ENCODE measurements around the gene OSCP1.

OSCP1 gene

DNA sequence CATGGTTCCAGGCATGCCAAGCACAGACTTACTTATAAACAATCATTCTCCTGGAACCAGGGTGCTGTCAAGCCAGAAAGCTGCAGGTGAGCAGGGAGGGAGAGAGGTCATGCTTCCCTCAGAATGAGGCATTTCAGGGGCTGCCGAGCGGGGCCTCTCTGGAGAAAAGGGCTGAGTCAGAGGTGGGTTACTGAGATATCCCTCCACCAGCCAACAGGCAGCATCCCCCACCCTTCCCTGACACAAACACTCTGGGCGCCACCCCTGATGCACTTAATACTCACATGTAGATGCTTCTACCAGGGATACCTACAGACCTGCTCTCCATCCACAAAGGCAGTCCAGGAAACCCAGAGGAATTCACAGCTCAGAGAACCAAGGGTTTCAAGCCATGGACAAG is 77.6 kb downstream of the OSCP1 start:
- H3K27me3 ChIP-seq (ENCODE audit: control insufficient read depth in 1 of 2, insufficient read depth in 2 of 2, low read length in 2 of 2) = no peaks in the 10 kb centered on the region
- H3K36me3 ChIP-seq (ENCODE audit: insufficient read depth, low read length) = peaks cover 2% of the 10 kb centered on the region
- no peak overlapping the region for H3K4me3 ChIP-seq (ENCODE audit: low read depth in 1 of 2, low read length in 2 of 2)
- H3K4me1 ChIP-seq (ENCODE audit: insufficient read depth, low read length) = peaks cover 44% of the 10 kb centered on the region
- H3K9ac ChIP-seq (ENCODE audit: low read length) = peak overlapping the region; percentile 18
- H3K27ac ChIP-seq (ENCODE audit: low read depth, low read length) = no peak overlapping the region
- no peaks in the 10 kb centered on the region for H3K9me3 ChIP-seq (ENCODE audit: low read length)

DNA sequence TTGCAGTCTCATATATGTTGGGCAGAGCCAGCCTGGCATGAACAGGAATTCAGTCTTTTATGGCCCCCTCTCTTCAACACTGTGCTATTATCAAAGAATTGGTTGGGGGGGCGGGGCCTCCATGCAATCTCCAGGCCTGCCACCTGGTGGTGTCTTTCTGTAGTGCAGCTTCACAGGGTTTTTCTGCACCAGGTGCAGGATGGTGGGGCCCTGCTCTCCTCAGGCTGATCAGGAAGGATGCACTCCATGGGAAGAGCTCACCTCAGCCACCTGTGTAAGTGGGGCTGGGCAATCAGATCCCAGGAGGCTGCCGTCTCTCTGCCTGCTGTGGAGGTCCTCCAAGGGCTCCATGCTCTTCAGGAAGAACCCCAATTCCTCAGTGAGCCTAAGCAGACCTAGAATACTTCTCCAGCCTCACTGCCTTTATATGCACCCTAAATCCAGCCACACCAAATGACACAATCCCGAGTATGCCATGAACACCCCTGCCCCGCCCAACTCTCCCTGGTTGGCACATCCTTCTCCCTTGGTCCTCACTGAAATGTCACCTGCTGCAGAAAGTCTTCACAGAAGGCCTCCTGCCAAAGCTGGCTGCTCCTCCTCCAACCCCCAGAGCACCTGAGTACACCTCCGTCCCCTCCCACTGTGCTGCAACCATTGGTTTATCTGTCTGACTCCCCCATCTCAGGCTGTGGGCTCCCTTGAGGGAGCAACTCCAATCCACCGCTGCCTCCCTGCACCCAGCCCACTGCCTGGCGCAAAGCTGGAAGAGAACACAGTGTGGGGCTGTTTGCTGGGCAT is 81.0 kb downstream of the OSCP1 start:
- no peaks in the 10 kb centered on the region for H3K9me3 ChIP-seq (ENCODE audit: low read length)
- no peak overlapping the region for H3K4me3 ChIP-seq (ENCODE audit: low read depth in 1 of 2, low read length in 2 of 2)
- H3K4me1 ChIP-seq (ENCODE audit: insufficient read depth, low read length) = peaks cover 46% of the 10 kb centered on the region
- H3K27me3 ChIP-seq (ENCODE audit: control insufficient read depth in 1 of 2, insufficient read depth in 2 of 2, low read length in 2 of 2) = no peaks in the 10 kb centered on the region
- no peak overlapping the region for H3K9ac ChIP-seq (ENCODE audit: low read length)
- H3K27ac ChIP-seq (ENCODE audit: low read depth, low read length) = no peak overlapping the region
- H3K36me3 ChIP-seq (ENCODE audit: insufficient read depth, low read length) = peaks cover 7% of the 10 kb centered on the region

Data from muscle layer of colon (tissue), 2 donors.